Endothelial cell of hepatic sinusoid (primary cell): ENCODE measurements around the gene STON2.
"Not testable (repeated sequence)": the region's sequence is repeated elsewhere in the genome, so short reads cannot be mapped to it uniquely, and the experiment has no call there.

Experiments
- in situ Hi-C: cut with HindIII; loops from 2 replicates; pipeline ENCODE4 v1.10.0; 2017; ENCODE audit warnings: low sequenced_read_pairs

Gene STON2

GRCh38 chr14:81400202-81400678 is at the start of gene STON2:
TSS of gene STON2 (minus strand) at chr14:81400324. CDS start at chr14:81398382, 1,942 bp downstream.
- in situ Hi-C loops: no loop called here

- in situ Hi-C loops: no loop called here
Observed at GRCh38 chr14:81449576-81449975, 49.5 kb upstream of the STON2 start.

GRCh38 chr14:81449114-81449513 is 49.0 kb upstream of the STON2 start:
- in situ Hi-C loops: no loop called here

GRCh38 chr14:81447021-81447764 is 47.1 kb upstream of the STON2 start:
- in situ Hi-C loops: no loop called here

GRCh38 chr14:81446279-81447007 is 46.3 kb upstream of the STON2 start:
- in situ Hi-C loops: no loop called here

GRCh38 chr14:81441626-81442134 is 41.6 kb upstream of the STON2 start:
- in situ Hi-C loops: no loop called here

- in situ Hi-C loops: no loop called here
Observed at GRCh38 chr14:81440041-81440440, 39.9 kb upstream of the STON2 start.

GRCh38 chr14:81437244-81437643 is 37.1 kb upstream of the STON2 start:
- in situ Hi-C loops: no loop called here

GRCh38 chr14:81436296-81437138 is 36.4 kb upstream of the STON2 start:
- in situ Hi-C loops: no loop called here

GRCh38 chr14:81435391-81436295 is 35.5 kb upstream of the STON2 start:
- in situ Hi-C loops: no loop called here

- in situ Hi-C loops: no loop called here
Observed at GRCh38 chr14:81435048-81435390, 34.9 kb upstream of the STON2 start.

GRCh38 chr14:81434230-81434629 is 34.1 kb upstream of the STON2 start:
- in situ Hi-C loops: no loop called here

- in situ Hi-C loops: no loop called here
Observed at GRCh38 chr14:81433378-81433777, 33.3 kb upstream of the STON2 start.

- in situ Hi-C loops: no loop called here
Observed at GRCh38 chr14:81432219-81432661, 32.1 kb upstream of the STON2 start.

GRCh38 chr14:81430235-81430634 is 30.1 kb upstream of the STON2 start:
- in situ Hi-C loops: no loop called here

- in situ Hi-C loops: not testable (repeated sequence)
Observed at GRCh38 chr14:81429749-81430148, 29.6 kb upstream of the STON2 start.

- in situ Hi-C loops: no loop called here
Observed at GRCh38 chr14:81429028-81429427, 28.9 kb upstream of the STON2 start.

- in situ Hi-C loops: no loop called here
Observed at GRCh38 chr14:81427348-81428058, 27.4 kb upstream of the STON2 start.

GRCh38 chr14:81423504-81423903 is 23.4 kb upstream of the STON2 start:
- in situ Hi-C loops: no loop called here
